GM06990 (cell line): ENCODE data around the gene B4GALNT1.
"Not testable (repeated sequence)": the region's sequence is repeated elsewhere in the genome, so short reads cannot be mapped to it uniquely, and the experiment has no call there.

ENCODE experiments used
- DNase-seq: peaks from one replicate; pipeline ENCODE4 v3.0.0-alpha.2; 2011; ENCODE audit not compliant: insufficient read length; ENCODE audit errors: extremely low read depth
- H3K27me3 ChIP-seq: replicated peaks from 2 replicates; pipeline ENCODE4 v1.6.0; 2011; ENCODE audit warnings: low read length; ENCODE audit not compliant: control insufficient read depth, insufficient read depth
- H3K36me3 ChIP-seq: 2 replicates; pipeline ENCODE4 v1.5.1; 2011; ENCODE audit warnings: low read length; ENCODE audit not compliant: control insufficient read depth, insufficient read depth
- H3K4me3 ChIP-seq: replicated peaks from 2 replicates; pipeline ENCODE4 v1.5.1; 2011; ENCODE audit warnings: low read depth, mild to moderate bottlenecking, control low read depth, low read length
- TF ChIP-seq, protein P1 (sequence below): IDR thresholded peaks from 2 replicates; pipeline ENCODE4 v1.5.1; 2011; ENCODE audit warnings: low read length, control low read depth, mild to moderate bottlenecking, inconsistent platforms; ENCODE audit not compliant: insufficient read depth, poor library complexity, severe bottlenecking

Gene B4GALNT1

DNA sequence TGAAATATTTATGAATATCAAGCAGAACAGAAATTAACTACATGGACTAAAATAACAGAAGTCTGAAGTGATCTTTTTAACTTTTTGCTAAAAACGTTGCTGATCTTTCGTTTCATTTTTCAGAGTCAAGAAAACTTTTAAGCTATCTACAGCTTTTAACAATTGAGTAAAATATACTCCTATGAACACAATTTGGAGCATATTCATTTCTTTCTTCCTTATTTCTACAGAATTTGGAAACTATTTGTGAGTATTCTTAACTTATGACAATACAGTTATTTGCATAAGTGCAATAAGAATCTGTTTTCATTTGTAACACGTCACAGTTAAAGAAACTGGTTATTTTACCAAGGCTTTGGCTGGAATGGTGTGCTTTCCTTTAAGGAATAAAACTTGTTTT lies 21.0 kb upstream of the B4GALNT1 start:
- no peak for DNase-seq
- Histone ChIP-seq H3K36me3 (no peaks in the 10 kb centered on the region), H3K27me3 (no peaks in the 10 kb centered on the region), H3K4me3 (no peak overlapping the region)
- TF ChIP-seq, protein P1, sequence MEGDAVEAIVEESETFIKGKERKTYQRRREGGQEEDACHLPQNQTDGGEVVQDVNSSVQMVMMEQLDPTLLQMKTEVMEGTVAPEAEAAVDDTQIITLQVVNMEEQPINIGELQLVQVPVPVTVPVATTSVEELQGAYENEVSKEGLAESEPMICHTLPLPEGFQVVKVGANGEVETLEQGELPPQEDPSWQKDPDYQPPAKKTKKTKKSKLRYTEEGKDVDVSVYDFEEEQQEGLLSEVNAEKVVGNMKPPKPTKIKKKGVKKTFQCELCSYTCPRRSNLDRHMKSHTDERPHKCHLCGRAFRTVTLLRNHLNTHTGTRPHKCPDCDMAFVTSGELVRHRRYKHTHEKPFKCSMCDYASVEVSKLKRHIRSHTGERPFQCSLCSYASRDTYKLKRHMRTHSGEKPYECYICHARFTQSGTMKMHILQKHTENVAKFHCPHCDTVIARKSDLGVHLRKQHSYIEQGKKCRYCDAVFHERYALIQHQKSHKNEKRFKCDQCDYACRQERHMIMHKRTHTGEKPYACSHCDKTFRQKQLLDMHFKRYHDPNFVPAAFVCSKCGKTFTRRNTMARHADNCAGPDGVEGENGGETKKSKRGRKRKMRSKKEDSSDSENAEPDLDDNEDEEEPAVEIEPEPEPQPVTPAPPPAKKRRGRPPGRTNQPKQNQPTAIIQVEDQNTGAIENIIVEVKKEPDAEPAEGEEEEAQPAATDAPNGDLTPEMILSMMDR, result no peak

DNA sequence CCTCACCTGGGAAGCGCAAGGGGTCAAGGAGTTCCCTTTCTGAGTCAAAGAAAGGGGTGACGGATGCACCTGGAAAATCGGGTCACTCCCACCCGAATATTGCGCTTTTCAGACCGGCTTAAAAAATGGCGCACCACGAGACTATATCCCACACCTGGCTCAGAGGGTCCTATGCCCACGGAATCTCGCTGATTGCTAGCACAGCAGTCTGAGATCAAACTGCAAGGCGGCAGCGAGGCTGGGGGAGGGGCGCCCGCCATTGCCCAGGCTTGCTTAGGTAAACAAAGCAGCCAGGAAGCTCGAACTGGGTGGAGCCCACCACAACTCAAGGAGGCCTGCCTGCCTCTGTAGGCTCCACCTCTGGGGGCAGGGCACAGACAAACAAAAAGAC lies 13.7 kb upstream of the B4GALNT1 start:
- not testable (repeated sequence) for DNase-seq, H3K36me3 ChIP-seq, H3K27me3 ChIP-seq, H3K4me3 ChIP-seq

DNA sequence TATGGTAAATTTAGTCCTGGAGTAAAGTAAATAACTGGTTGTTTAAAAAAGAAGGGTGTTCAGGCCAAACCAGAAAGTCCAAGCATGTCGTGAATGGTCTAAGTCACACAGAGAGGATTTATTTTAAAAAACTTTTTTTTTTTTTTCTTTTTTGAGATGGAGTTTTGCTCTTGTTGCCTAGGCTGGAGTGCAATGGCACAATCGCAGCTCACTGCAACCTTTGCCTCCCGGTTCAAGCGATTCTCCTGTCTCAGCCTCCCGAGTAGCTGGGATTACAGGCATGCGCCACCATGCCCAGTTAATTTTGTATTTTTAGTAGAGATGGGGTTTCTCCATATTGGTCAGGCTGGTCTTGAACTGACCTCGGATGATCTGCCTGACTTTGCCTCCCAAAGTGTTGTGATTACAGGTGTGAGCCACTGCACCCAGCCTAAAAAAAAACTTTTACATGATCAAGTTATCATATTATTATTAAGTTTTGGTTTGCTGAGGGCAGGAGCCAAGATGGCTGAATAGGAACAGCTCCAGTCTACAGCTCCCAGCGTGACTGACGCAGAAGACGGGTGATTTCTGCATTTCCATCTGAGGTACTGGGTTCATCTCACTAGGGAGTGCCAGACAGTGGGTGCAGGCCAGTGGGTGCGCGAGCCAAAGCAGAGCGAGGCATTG lies 13.1 kb upstream of the B4GALNT1 start:
- H3K27me3 ChIP-seq, H3K36me3 ChIP-seq, DNase-seq, H3K4me3 ChIP-seq: not testable (repeated sequence)

DNA sequence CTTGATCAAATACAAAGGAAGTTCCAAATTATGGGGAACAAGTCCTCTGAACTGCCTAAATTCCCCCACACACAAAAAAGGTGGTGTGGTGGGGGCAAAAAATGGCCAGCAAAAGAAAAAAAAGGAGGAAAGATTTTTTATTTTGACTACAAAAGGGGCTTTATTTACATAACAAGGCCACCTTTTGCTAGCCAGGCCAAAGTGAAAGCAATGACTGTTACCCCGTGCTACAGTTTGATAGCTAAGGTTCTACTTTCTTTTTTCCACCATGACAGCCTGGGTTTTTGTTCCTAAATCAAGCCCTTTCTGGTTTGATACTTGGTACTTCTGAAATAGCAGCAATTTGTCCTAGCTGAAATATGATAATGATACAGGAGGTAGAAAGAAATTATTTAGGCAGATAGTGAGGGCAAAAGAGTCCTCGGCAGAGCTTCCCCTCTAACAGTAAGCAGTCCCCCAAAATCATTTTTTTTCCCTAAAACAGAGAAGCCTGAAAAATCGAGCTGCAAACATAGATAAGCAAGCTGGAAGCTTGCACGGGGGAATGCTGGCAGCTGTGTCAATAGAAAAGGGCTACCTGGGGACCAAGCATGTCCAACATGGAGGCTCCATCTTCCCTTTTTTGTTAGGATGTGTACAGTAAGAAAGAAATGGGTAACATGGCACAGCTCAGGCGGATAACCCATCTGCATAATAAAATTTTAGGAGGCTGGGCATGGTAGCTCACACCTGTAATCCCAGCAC lies 8.9 kb upstream of the B4GALNT1 start:
- no peaks in the 10 kb centered on the region; the same call in 1 of the 2 replicates for H3K27me3 ChIP-seq
- no peak for DNase-seq
- TF ChIP-seq, protein P1, result no peak
- no peak overlapping the region for H3K4me3 ChIP-seq
- no peaks in the 10 kb centered on the region for H3K36me3 ChIP-seq

DNA sequence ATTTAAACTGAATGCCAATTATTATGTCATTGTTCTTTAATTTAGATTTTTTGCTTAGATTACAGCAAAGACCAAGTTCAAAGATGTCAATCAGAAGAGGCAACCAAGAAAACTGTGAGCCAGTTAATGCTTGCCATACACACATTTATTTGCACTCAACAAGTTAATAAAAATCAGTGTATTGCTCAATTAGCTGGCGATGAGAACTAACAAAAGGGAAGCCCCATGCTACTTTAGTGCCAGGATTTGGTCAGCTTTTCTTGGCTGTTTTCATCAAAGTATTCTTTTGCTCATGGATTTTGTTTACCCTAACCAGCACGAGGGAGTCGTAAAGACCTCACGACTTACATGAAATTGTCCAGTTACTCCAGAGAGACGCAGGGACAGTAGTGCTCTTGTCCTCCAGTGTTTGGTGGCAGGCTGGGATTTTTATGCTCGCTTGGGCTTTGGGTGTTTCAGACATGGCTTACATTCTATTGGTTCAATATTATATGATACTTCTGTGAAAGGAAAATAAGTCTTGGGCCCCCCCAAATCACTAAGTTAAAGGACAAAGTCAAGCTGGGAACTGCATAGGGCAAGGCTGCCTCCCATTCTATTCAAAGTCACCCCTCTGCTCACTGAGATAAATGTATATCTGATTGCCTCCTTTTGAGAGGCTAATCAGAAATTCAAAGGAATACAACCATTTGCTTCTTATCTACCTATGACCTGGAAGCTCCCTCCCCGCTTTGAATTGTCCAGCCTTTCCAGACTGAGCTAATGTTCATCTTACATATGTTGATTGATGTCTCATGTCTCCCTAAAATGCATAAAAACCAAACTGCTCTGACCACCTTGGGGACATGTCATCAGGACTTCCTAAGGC lies 7.4 kb upstream of the B4GALNT1 start:
- H3K36me3 ChIP-seq, result no peaks in the 10 kb centered on the region
- H3K4me3 ChIP-seq, result no peak overlapping the region
- TF ChIP-seq, protein P1, result no peak
- H3K27me3 ChIP-seq, result no peaks in the 10 kb centered on the region; the same call in 1 of the 2 replicates
- DNase-seq, result no peak

DNA sequence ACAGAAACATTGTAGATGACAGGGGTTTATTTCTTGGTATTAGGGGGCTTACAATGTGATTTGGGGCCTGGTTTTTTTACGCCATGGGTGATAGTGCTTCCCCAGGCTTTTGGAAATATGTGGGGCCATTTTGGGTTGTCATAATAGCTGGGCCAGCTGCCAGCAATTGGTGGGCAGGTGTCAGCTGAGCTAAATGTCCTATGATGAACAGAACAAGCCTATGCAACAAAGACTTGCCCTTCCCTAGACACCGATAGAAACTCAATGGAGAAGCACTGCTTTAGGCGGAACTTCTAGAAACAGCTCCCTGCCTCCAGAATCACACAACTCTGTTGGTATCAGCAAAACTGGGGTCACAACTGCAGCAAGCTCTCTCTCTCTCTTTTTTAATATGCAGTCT lies 5.1 kb upstream of the B4GALNT1 start:
- no peaks in the 10 kb centered on the region; the same call in 1 of the 2 replicates for H3K27me3 ChIP-seq
- TF ChIP-seq, protein P1, result no peak
- DNase-seq, result no peak
- H3K4me3 ChIP-seq, result no peak overlapping the region
- no peaks in the 10 kb centered on the region for H3K36me3 ChIP-seq
